ENCODE measurements around the gene BCL6. TPM values are rescaled to one million over a fixed set of nuclear protein-coding genes. Genes with fewer than 3 reads are reported as not detected.

BCL6 gene
- total and polyA plus RNA-seq, 2 donors (not counting 3 experiments of a cell fraction or from before 2014, with no cell fraction given): 6.9 to 12.1 TPM

DNA sequence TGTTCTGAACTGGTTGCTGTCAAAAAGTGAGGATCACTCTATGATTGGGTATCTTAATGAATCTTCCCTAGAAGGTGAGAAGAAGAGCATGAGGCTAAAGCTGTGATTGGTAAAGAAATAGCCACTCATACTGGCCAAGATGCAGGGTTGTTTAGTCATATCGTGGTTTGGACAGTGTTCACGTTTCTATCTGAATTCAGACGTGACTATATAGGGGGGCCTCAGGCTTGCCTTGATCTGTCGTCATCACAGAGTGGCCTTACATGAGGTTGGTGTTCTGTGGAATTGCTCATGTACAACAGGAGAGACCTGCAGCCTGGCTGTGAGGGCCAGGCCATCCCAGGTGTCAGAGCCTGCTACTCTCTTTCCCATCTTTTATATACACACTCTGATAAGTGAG is 55.3 kb downstream of the BCL6 start:
- TF ChIP-seq, protein P1, sequence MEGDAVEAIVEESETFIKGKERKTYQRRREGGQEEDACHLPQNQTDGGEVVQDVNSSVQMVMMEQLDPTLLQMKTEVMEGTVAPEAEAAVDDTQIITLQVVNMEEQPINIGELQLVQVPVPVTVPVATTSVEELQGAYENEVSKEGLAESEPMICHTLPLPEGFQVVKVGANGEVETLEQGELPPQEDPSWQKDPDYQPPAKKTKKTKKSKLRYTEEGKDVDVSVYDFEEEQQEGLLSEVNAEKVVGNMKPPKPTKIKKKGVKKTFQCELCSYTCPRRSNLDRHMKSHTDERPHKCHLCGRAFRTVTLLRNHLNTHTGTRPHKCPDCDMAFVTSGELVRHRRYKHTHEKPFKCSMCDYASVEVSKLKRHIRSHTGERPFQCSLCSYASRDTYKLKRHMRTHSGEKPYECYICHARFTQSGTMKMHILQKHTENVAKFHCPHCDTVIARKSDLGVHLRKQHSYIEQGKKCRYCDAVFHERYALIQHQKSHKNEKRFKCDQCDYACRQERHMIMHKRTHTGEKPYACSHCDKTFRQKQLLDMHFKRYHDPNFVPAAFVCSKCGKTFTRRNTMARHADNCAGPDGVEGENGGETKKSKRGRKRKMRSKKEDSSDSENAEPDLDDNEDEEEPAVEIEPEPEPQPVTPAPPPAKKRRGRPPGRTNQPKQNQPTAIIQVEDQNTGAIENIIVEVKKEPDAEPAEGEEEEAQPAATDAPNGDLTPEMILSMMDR (IDR thresholded peaks at IDR 0.05; ENCODE audit: extremely low read depth in 1 of 2, insufficient read depth in 1 of 2, low read depth in 1 of 2, low read length in 2 of 2): no peak
- TF ChIP-seq GATA2 (IDR thresholded peaks at IDR 0.05; ENCODE audit: insufficient read depth, insufficient read length, low read depth, low read length) (no peak), MYC (IDR thresholded peaks at IDR 0.05; ENCODE audit: low read depth, low read length) (no peak), FOS (IDR thresholded peaks at IDR 0.05; ENCODE audit: borderline replicate concordance, insufficient read depth, low read length) (no peak), JUN (IDR thresholded peaks at IDR 0.05; ENCODE audit: borderline replicate concordance, insufficient read depth, insufficient read length, low read depth) (no peak), POLR2AphosphoS5 (IDR thresholded peaks at IDR 0.05; ENCODE audit: insufficient read depth, low read depth, low read length) (no peak), POLR2A (IDR thresholded peaks at IDR 0.05; ENCODE audit: low read depth, low read length) (no peak), EZH2 (IDR thresholded peaks at IDR 0.05; ENCODE audit: borderline replicate concordance, low read depth, low read length, severe bottlenecking) (no peak)
- TF ChIP-seq, protein P2, sequence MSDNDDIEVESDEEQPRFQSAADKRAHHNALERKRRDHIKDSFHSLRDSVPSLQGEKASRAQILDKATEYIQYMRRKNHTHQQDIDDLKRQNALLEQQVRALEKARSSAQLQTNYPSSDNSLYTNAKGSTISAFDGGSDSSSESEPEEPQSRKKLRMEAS (IDR thresholded peaks at IDR 0.05; ENCODE audit: insufficient read depth, insufficient read length): no peak
- Histone ChIP-seq H3K9me3 (replicated peaks; ENCODE audit: control insufficient read depth, insufficient read depth, low read length) (no peaks in the 10 kb centered on the region), H3K36me3 (ENCODE audit: control insufficient read depth in 2 of 2, extremely low read depth in 1 of 2, insufficient read depth in 2 of 2, low read length in 2 of 2) (no peaks in the 10 kb centered on the region), H3K27ac (ENCODE audit: insufficient read depth, low read depth, low read length) (no peak overlapping the region), H2AFZ (ENCODE audit: low read depth, low read length) (no peak overlapping the region), H4K20me1 (replicated peaks; ENCODE audit: control insufficient read depth, extremely low read depth, insufficient read depth, low read length) (no peaks in the 10 kb centered on the region), H3K4me1 (ENCODE audit: control insufficient read depth, extremely low read depth, insufficient read depth, low read length) (no peaks in the 10 kb centered on the region), H3K9me1 (replicated peaks; ENCODE audit: control insufficient read depth, extremely low read depth, insufficient read depth, low read length) (no peaks in the 10 kb centered on the region), H3K9ac (replicated peaks; ENCODE audit: extremely low read depth, insufficient read depth, low read length) (no peak overlapping the region), H3K4me3 (replicated peaks in 1 of 3; ENCODE audit: insufficient read depth in 1 of 3, low read depth in 1 of 3, low read length in 3 of 3) (no peak overlapping the region), H3K27me3 (ENCODE audit: control insufficient read depth in 2 of 2, insufficient read depth in 2 of 2, low read length in 2 of 2) (peaks cover 3 to 5% of the 10 kb centered on the region in 2 experiments), H3K79me2 (ENCODE audit: control insufficient read depth, insufficient read depth, low read length) (no peaks in the 10 kb centered on the region), H3K4me2 (ENCODE audit: insufficient read depth, low read length) (no peak overlapping the region)
- DNase-seq (ENCODE audit: low read depth, low spot score): no peak
- no TSS peak for BruUV-seq (replicated peaks)
- intact Hi-C loops (cut with micrococcal nuclease): no loop called here
- no peak for FAIRE-seq
- POLR2A ChIA-PET: no interaction called here
- CTCF ChIA-PET: no interaction called here
- dilution Hi-C loops (cut with MboI; ENCODE audit: extremely low pct_ligation_motif_present, low sequenced_read_pairs): loop anchor here (25.0 kb wide), 1 partner anchor 378 kb away; no protein-coding TSS in a partner anchor

Measured in endothelial cell of umbilical vein (primary cell).